T-cell (primary cell): ENCODE data around the gene PXDN. TPM values are rescaled to one million over a fixed set of nuclear protein-coding genes. Genes with fewer than 3 reads are reported as not detected.

Source experiments
- ATAC-seq, 4 experiments: fragments of 200-7000 bp in 3 of 4; fragments of 150-1000 bp in 1 of 4; cut with Tn5 transposase; replicated peaks in 1 of 4; 1 replicate in 3 of 4; 2 replicates in 1 of 4; pipeline ENCODE4 v1.10.0; 2021; ENCODE audit warnings: moderate library complexity in 3 of 4, mild to moderate bottlenecking in 2 of 4, moderate number of reproducible peaks in 1 of 4
- CTCF ChIA-PET, 2 donors: fragments of 300-600 bp; sonication (Branson Sonifier 250); formaldehyde crosslinking; loops; one replicate each; lab custom pipeline; 2022; ENCODE audit warnings: antibody characterized with exemption in 2 of 2; lab: Charles Lee
- POLR2A ChIA-PET, 2 donors: fragments of 300-600 bp; sonication (Branson Sonifier 250); formaldehyde crosslinking; loops; one replicate each; lab custom pipeline; 2022; ENCODE audit warnings: antibody characterized with exemption in 2 of 2; lab: Charles Lee
- DNase-seq, 35 experiments: peaks; one replicate each; pipeline versions ENCODE4 v3.0.0 to v3.0.0-alpha.2; 2013 to 2023
- H3K27ac ChIP-seq: one replicate; pipeline ENCODE4 v1.5.1; 2013; ENCODE audit warnings: low read length
- H3K27me3 ChIP-seq, 2 experiments: replicated peaks in 1 of 2; 1 replicate in 1 of 2; 2 replicates in 1 of 2; pipeline versions ENCODE4 v1.6.1 to v1.7.0; 2013; ENCODE audit warnings: low read length in 1 of 2, mixed read lengths in 1 of 2; ENCODE audit not compliant: control insufficient read depth in 2 of 2, insufficient read depth in 2 of 2; ENCODE audit errors: extremely low read depth in 1 of 2
- H3K36me3 ChIP-seq, 2 donors: 1 replicate in 1 of 2; 2 replicates in 1 of 2; pipeline versions ENCODE4 v1.6.1 to v1.7.0; 2013; ENCODE audit warnings: low read length in 1 of 2; ENCODE audit not compliant: control insufficient read depth in 2 of 2, insufficient read depth in 1 of 2; ENCODE audit errors: extremely low read depth in 1 of 2
- H3K4me1 ChIP-seq, 2 experiments: 1 replicate in 1 of 2; 2 replicates in 1 of 2; pipeline versions ENCODE4 v1.6.1 to v1.7.0; 2013; ENCODE audit warnings: low read length in 2 of 2, mixed read lengths in 1 of 2; ENCODE audit not compliant: insufficient read depth in 2 of 2, control insufficient read depth in 1 of 2; ENCODE audit errors: extremely low read depth in 1 of 2
- H3K4me3 ChIP-seq, 2 donors: 1 replicate in 1 of 2; 2 replicates in 1 of 2; pipeline versions ENCODE4 v1.5.1 to v1.7.0; 2013; ENCODE audit warnings: mild to moderate bottlenecking in 2 of 2, low read length in 1 of 2, moderate library complexity in 1 of 2; ENCODE audit not compliant: control insufficient read depth in 1 of 2; ENCODE audit errors: extremely low read depth in 1 of 2
- H3K9me3 ChIP-seq: 2 replicates; pipeline ENCODE4 v1.7.0; 2013
- H3K27ac Mint-ChIP-seq, 2 donors: one replicate each; pipeline ENCODE4 v1.8.0; 2020 to 2021; ENCODE audit warnings: mild to moderate bottlenecking in 2 of 2, mixed read lengths in 2 of 2
- H3K27me3 Mint-ChIP-seq, 2 donors: one replicate each; pipeline ENCODE4 v1.8.0; 2021 to 2022; ENCODE audit warnings: mixed read lengths in 2 of 2
- H3K36me3 Mint-ChIP-seq: one replicate; pipeline ENCODE4 v1.8.0; 2021; ENCODE audit warnings: mixed read lengths
- H3K4me1 Mint-ChIP-seq, 3 donors: one replicate each; pipeline ENCODE4 v1.8.0; 2020 to 2022; ENCODE audit warnings: mixed read lengths in 3 of 3, mild to moderate bottlenecking in 1 of 3
- H3K4me3 Mint-ChIP-seq, 3 donors: one replicate each; pipeline ENCODE4 v1.8.0; 2020 to 2022; ENCODE audit warnings: mild to moderate bottlenecking in 3 of 3, mixed read lengths in 3 of 3, moderate library complexity in 3 of 3
- H3K9me3 Mint-ChIP-seq, 3 donors: one replicate each; pipeline ENCODE4 v1.8.0; 2020 to 2022; ENCODE audit warnings: mixed read lengths in 3 of 3
- WGBS: methylation state at CpG from one replicate; pipeline ENCODE4 v1.1.5; 2013; ENCODE audit warnings: missing lambda C conversion rate; ENCODE audit not compliant: insufficient coverage; 5-methylcytosine and 5-hydroxymethylcytosine counted together
- total RNA-seq, 35 experiments: library from RNA in 6 of 35; stranded (reverse) in 6 of 35; fragments of 120-200 nt in 1 of 35; gene quantifications; one replicate each; pipeline versions ENCODE4 v1.2.1 to v1.2.4 and lab custom pipeline; 2013 to 2026

PXDN gene
- total RNA-seq, 5 donors from 2014 or later (not counting 1 experiment from before 2014, with no cell fraction given) = 0.21 to 5.4 (median 1.3) TPM

GRCh38 chr2:1638281-1638860, 105.9 kb downstream of the PXDN start:
- Histone ChIP-seq H3K36me3 (no peaks in the 10 kb centered on the region), H3K27ac (no peak overlapping the region)
- H3K27me3 Mint-ChIP-seq = peaks cover 3 to 6% of the 10 kb centered on the region in 2 donors

GRCh38 chr2:1636791-1637415, 107.4 kb downstream of the PXDN start:
- POLR2A ChIA-PET = interaction anchor here in 1 of 2 donors (0.6 kb wide), 1 partner anchor 9 kb away, joined by 3 read pairs; no protein-coding TSS in a partner anchor
- no peak overlapping the region for H3K4me3 Mint-ChIP-seq
- CTCF ChIA-PET = no interaction called here
- Histone ChIP-seq H3K4me3 (no peak overlapping the region), H3K36me3 (no peaks in the 10 kb centered on the region), H3K9me3 (no peaks in the 10 kb centered on the region), H3K27me3 (peaks cover 0 to 8% of the 10 kb centered on the region in 2 experiments), H3K27ac (no peak overlapping the region), H3K4me1 (no peaks in the 10 kb centered on the region)
- no peak for ATAC-seq
- H3K27ac Mint-ChIP-seq = no peak overlapping the region
- no peaks in the 10 kb centered on the region for H3K4me1 Mint-ChIP-seq
- H3K27me3 Mint-ChIP-seq = peaks cover 3 to 6% of the 10 kb centered on the region in 2 donors
- no peak for DNase-seq
- H3K9me3 Mint-ChIP-seq = no peaks in the 10 kb centered on the region
- 55% methylated on average over 9 of the region's 13 CpGs for WGBS
- no peaks in the 10 kb centered on the region for H3K36me3 Mint-ChIP-seq

More at GRCh38 chr2:1638281-1638860, 105.9 kb downstream of the PXDN start:
- Histone ChIP-seq H3K4me1 (no peaks in the 10 kb centered on the region), H3K27me3 (peaks cover 0 to 8% of the 10 kb centered on the region in 2 experiments), H3K4me3 (no peak overlapping the region), H3K9me3 (no peaks in the 10 kb centered on the region)
- CTCF ChIA-PET = no interaction called here
- 86% methylated on average over 6 of the region's 11 CpGs for WGBS
- H3K4me3 Mint-ChIP-seq = no peak overlapping the region
- POLR2A ChIA-PET = no interaction called here
- H3K27ac Mint-ChIP-seq = no peak overlapping the region
- H3K36me3 Mint-ChIP-seq = no peaks in the 10 kb centered on the region
- no peaks in the 10 kb centered on the region for H3K9me3 Mint-ChIP-seq
- H3K4me1 Mint-ChIP-seq = no peaks in the 10 kb centered on the region
- DNase-seq = no peak
- ATAC-seq = no peak

DNA sequence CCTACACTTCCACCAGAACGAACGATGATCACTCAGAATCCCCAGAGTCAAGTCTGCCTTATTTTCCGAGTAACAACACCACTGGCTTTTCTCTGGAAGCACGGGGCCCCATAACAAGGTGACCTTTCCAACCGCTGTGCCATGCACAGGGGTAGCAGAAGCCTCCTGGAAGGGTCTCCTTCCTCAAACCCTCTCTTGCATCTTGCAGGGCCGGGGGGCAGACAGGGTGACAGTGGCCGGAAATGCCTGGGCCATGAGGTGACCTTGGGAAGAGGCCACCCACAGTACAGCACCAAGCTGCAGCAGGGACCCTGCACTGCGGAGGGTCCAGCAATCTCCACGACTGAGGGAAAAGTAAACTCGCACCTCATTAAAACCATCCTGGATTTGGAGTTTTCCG, 108.5 kb downstream of the PXDN start:
- Mint-ChIP-seq H3K27me3 (peaks cover 3 to 6% of the 10 kb centered on the region in 2 donors), H3K9me3 (no peaks in the 10 kb centered on the region), H3K4me1 (no peaks in the 10 kb centered on the region), H3K36me3 (no peaks in the 10 kb centered on the region), H3K4me3 (no peak overlapping the region), H3K27ac (no peak overlapping the region)
- WGBS = 90% methylated on average over 6 of the region's 11 CpGs
- ATAC-seq = no peak
- CTCF ChIA-PET = no interaction called here
- no peak for DNase-seq
- Histone ChIP-seq H3K27me3 (peaks cover 0 to 8% of the 10 kb centered on the region in 2 experiments), H3K36me3 (no peaks in the 10 kb centered on the region), H3K9me3 (no peaks in the 10 kb centered on the region), H3K4me3 (no peak overlapping the region), H3K27ac (no peak overlapping the region), H3K4me1 (no peaks in the 10 kb centered on the region)
- POLR2A ChIA-PET = interaction anchor here in 1 of 2 donors (0.6 kb wide), 1 partner anchor 298 kb away, joined by 7 read pairs; no protein-coding TSS in a partner anchor

DNA sequence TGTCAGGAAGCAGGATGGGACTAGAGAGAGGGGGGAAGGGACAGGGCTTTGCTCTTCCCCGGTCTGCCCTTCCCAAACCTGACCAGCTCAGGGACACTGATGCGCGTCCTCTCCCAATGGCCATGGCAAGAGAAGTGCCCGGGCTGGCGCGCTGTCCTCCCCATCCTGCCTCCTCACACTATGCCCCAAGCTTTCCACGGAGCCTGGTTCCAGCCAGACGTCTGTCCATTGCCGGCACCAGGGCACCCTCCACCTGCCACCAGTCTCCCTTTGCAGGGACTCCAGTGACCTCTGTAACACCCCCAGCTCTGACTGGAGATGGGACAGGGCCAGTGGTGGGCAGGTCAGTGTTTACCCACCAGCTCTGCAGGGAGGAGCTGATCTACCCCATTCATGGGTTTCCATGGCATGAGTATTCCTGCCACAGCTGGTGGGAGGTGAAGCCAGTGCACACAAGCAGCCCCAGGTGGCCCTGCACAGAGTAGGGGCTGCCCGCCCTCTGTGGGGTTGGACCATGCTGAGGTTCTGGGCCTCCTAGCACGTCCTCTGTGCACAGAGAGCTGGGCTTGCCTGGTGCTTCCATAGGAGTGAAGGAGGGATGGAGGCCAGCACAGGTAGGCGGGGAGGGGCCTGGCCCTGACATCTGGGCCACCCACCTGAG, 109.5 kb downstream of the PXDN start:
- H3K36me3 Mint-ChIP-seq = no peaks in the 10 kb centered on the region
- no peak overlapping the region for H3K27ac ChIP-seq
- no peaks in the 10 kb centered on the region for H3K36me3 ChIP-seq
- DNase-seq (no peak), ATAC-seq (no peak)
- peaks cover 3 to 6% of the 10 kb centered on the region in 2 donors for H3K27me3 Mint-ChIP-seq
- no peak overlapping the region for H3K4me3 Mint-ChIP-seq
- no peaks in the 10 kb centered on the region for H3K4me1 Mint-ChIP-seq
- no peaks in the 10 kb centered on the region for H3K9me3 ChIP-seq
- H3K27me3 ChIP-seq = peaks cover 0 to 8% of the 10 kb centered on the region in 2 experiments
- no peak overlapping the region for H3K27ac Mint-ChIP-seq
- ChIA-PET CTCF (no interaction called here), POLR2A (no interaction called here)
- no peaks in the 10 kb centered on the region for H3K4me1 ChIP-seq
- H3K4me3 ChIP-seq = no peak overlapping the region
- WGBS = 80% methylated on average over 11 of the region's 12 CpGs
- H3K9me3 Mint-ChIP-seq = no peaks in the 10 kb centered on the region

DNA sequence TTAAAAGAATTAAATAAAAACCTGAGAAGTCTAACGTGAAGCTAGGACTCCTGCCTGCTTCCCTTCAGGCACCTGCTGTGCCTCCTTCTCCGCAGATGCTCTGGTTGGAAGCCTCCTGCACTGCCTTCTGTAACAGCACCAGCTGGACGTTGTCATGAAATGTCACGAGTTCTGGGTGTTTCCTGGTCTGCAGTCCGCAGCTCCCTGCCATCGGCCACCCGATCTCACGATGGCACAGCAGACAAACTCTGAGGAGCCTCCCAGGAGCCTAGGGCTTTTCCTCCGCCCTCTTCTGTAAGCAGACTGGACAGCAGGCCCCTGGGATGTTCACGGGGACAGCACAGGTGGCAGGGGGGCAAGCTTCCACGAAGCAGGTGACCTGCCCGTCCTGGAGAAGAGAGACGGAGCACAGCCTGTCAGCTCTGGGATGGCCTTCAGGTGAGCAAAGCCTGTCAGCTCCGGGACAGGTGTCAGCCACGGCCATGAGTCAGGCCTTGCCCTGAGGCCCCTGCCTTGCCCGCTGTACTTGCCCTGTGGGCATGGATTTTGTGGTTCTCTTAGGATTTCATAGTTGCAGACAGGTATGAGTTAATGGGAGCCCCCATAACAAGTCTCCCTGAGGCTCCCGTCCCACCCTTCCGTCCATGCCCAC, 110.3 kb downstream of the PXDN start:
- Mint-ChIP-seq H3K4me3 (no peak overlapping the region), H3K27ac (no peak overlapping the region), H3K36me3 (no peaks in the 10 kb centered on the region), H3K27me3 (peaks cover 3 to 6% of the 10 kb centered on the region in 2 donors), H3K9me3 (no peaks in the 10 kb centered on the region), H3K4me1 (no peaks in the 10 kb centered on the region)
- DNase-seq (no peak), ATAC-seq (no peak)
- CTCF ChIA-PET = no interaction called here
- no peaks in the 10 kb centered on the region for H3K4me1 ChIP-seq
- POLR2A ChIA-PET = no interaction called here
- WGBS = 84% methylated on average over 13 of the region's 18 CpGs
- H3K27me3 ChIP-seq = peaks cover 0 to 2% of the 10 kb centered on the region in 2 experiments
- no peak overlapping the region for H3K4me3 ChIP-seq
- H3K36me3 ChIP-seq = no peaks in the 10 kb centered on the region
- no peak overlapping the region for H3K27ac ChIP-seq
- H3K9me3 ChIP-seq = no peaks in the 10 kb centered on the region

DNA sequence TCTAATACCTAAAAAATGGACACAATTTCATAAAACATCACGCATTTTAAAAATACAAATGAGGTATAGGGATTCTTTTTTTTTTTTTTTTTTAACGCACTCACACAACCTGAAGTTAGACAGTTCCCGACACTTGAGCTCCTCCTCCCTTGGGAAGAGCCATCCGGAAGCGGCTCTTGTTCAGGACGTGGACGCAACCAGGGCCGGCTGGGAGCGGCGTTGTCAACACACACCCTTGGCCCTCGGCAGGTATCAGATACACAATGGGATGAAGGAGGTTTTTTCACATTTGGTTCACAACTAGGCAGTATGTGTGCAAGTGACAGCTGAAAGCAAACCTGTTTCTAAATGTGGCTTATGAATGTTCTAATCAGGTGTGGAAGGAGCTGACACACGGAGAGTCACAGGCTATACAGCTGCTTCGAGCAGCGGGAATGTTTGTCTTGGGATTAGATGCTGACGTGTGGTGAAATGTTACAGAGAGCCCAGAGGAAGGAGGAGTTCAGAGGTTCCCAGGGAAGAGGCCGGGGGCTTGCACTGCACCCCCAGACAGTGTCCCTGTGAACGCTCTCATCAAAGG, 111.1 kb downstream of the PXDN start:
- Histone ChIP-seq H3K36me3 (no peaks in the 10 kb centered on the region), H3K27me3 (peaks cover 0 to 2% of the 10 kb centered on the region in 2 experiments), H3K4me1 (no peaks in the 10 kb centered on the region), H3K27ac (no peak overlapping the region), H3K9me3 (no peaks in the 10 kb centered on the region), H3K4me3 (no peak overlapping the region)
- POLR2A ChIA-PET = interaction anchor here in 1 of 2 donors (0.7 kb wide), 1 partner anchor 535 kb away, joined by 3 read pairs; no protein-coding TSS in a partner anchor
- Mint-ChIP-seq H3K27ac (no peak overlapping the region), H3K4me3 (no peak overlapping the region), H3K4me1 (no peaks in the 10 kb centered on the region), H3K36me3 (no peaks in the 10 kb centered on the region), H3K27me3 (peaks cover 3 to 6% of the 10 kb centered on the region in 2 donors), H3K9me3 (no peaks in the 10 kb centered on the region)
- DNase-seq (no peak), ATAC-seq (no peak)
- WGBS = 94% methylated on average over 7 of the region's 17 CpGs
- CTCF ChIA-PET = no interaction called here
